SK-N-SH treated with all-trans-retinoic acid at 6 μM for 48 hours (cell line): Measurements from ENCODE around the gene VPS29.

Experiments
- ATAC-seq: fragments of 200-7000 bp; cut with Tn5 transposase; 3 replicates; pipeline ENCODE4 v1.9.1; 2020; ENCODE audit warnings: mild to moderate bottlenecking, moderate library complexity
- ARNTL ChIP-seq: fragments of 450-650 bp; formaldehyde crosslinking; IDR thresholded peaks from 2 replicates; pipeline ENCODE4 v1.5.0; 2020; ENCODE audit warnings: low read depth, mild to moderate bottlenecking, moderate library complexity, borderline replicate concordance
- CREB5 ChIP-seq: fragments of 250-450 bp; sonication (Bioruptor Pico); IDR thresholded peaks from 2 replicates; pipeline ENCODE4 v1.5.1; 2020; ENCODE audit warnings: low read depth, mild to moderate bottlenecking, moderate library complexity
- CSDC2 ChIP-seq: fragments of 250-450 bp; sonication (Bioruptor Pico); IDR thresholded peaks from 2 replicates; pipeline ENCODE4 v1.5.0; 2020; ENCODE audit warnings: mild to moderate bottlenecking, moderate library complexity
- ESRRG ChIP-seq: fragments of 250-450 bp; sonication (Bioruptor Pico); IDR thresholded peaks from 2 replicates; pipeline ENCODE4 v1.6.1; 2021; ENCODE audit warnings: mild to moderate bottlenecking
- GLIS3 ChIP-seq: fragments of 250-450 bp; sonication (Bioruptor Pico); IDR thresholded peaks from 2 replicates; pipeline ENCODE4 v1.5.0; 2020; ENCODE audit warnings: mild to moderate bottlenecking, moderate library complexity
- ISL1 ChIP-seq: fragments of 250-450 bp; sonication (Bioruptor Pico); IDR thresholded peaks from 2 replicates; pipeline ENCODE4 v2.1.2; 2022; ENCODE audit warnings: mild to moderate bottlenecking, moderate library complexity
- PATZ1 ChIP-seq: fragments of 250-450 bp; sonication (Bioruptor Pico); IDR thresholded peaks from 2 replicates; pipeline ENCODE4 v1.8.0; 2020; ENCODE audit warnings: mild to moderate bottlenecking, moderate library complexity, borderline replicate concordance
- POU6F1 ChIP-seq: fragments of 250-450 bp; sonication (Bioruptor Pico); IDR thresholded peaks from 2 replicates; pipeline ENCODE4 v1.8.0; 2021; ENCODE audit warnings: low read depth, mild to moderate bottlenecking, moderate library complexity, borderline replicate concordance
- RARB ChIP-seq: fragments of 250-450 bp; sonication (Bioruptor Pico); IDR thresholded peaks from 2 replicates; pipeline ENCODE4 v1.8.0; 2021; ENCODE audit warnings: mild to moderate bottlenecking, moderate library complexity
- SNAI2 ChIP-seq: fragments of 250-450 bp; sonication (Bioruptor Pico); IDR thresholded peaks from 2 replicates; pipeline ENCODE4 v1.5.0; 2020; ENCODE audit warnings: mild to moderate bottlenecking, moderate library complexity
- TCF4 ChIP-seq: fragments of 250-450 bp; sonication (Bioruptor Pico); IDR thresholded peaks from 2 replicates; pipeline ENCODE4 v1.8.0; 2021; ENCODE audit warnings: mild to moderate bottlenecking, moderate library complexity, borderline replicate concordance
- TSHZ2 ChIP-seq: fragments of 250-450 bp; sonication (Bioruptor Pico); IDR thresholded peaks from 2 replicates; pipeline ENCODE4 v1.5.0; 2020; ENCODE audit warnings: mild to moderate bottlenecking, moderate library complexity
- ZC3H10 ChIP-seq: fragments of 250-450 bp; sonication (Bioruptor Pico); IDR thresholded peaks from 2 replicates; pipeline ENCODE4 v1.5.1; 2021; ENCODE audit warnings: mild to moderate bottlenecking, moderate library complexity
- ZFP3 ChIP-seq: fragments of 250-450 bp; sonication (Bioruptor Pico); IDR thresholded peaks from 2 replicates; pipeline ENCODE4 v1.5.0; 2020; ENCODE audit warnings: mild to moderate bottlenecking, moderate library complexity
- ZNF565 ChIP-seq: fragments of 450-650 bp; formaldehyde crosslinking; conservative IDR thresholded peaks from 2 replicates; pipeline ENCODE4 v1.5.0; 2020; ENCODE audit warnings: low read depth, mild to moderate bottlenecking, moderate library complexity
- ZNF70 ChIP-seq: fragments of 450-650 bp; formaldehyde crosslinking; IDR thresholded peaks from 2 replicates; pipeline ENCODE4 v1.5.0; 2020; ENCODE audit warnings: mild to moderate bottlenecking, moderate library complexity
- ZNF8 ChIP-seq: fragments of 450-650 bp; formaldehyde crosslinking; IDR thresholded peaks from 2 replicates; pipeline ENCODE4 v1.5.0; 2020; ENCODE audit warnings: mild to moderate bottlenecking, moderate library complexity

Gene VPS29

GRCh38 chr12:110453569-110454296 is 48.2 kb downstream of the VPS29 start:
- TF ChIP-seq ZFP3 (no peak), GLIS3 (CRISPR knock-in tag) (no peak), ZC3H10 (CRISPR knock-in tag) (no peak), ZNF565 (CRISPR knock-in tag) (no peak), RARB (CRISPR knock-in tag) (no peak), ZNF8 (CRISPR knock-in tag) (no peak), PATZ1 (CRISPR knock-in tag) (no peak), TSHZ2 (CRISPR knock-in tag) (no peak), ARNTL (CRISPR knock-in tag) (no peak), POU6F1 (CRISPR knock-in tag) (no peak), SNAI2 (CRISPR knock-in tag) (no peak), CREB5 (CRISPR knock-in tag) (no peak)
- ATAC-seq, result no peak

- ATAC-seq, result no peak
- TF ChIP-seq ZNF565 (CRISPR knock-in tag) (no peak), ZNF8 (CRISPR knock-in tag) (no peak), ISL1 (no peak), CSDC2 (CRISPR knock-in tag) (no peak), ZFP3 (no peak), SNAI2 (CRISPR knock-in tag) (no peak), ARNTL (CRISPR knock-in tag) (no peak), TSHZ2 (CRISPR knock-in tag) (no peak), ESRRG (CRISPR knock-in tag) (no peak), CREB5 (CRISPR knock-in tag) (no peak), TCF4 (CRISPR knock-in tag) (no peak), ZNF70 (CRISPR knock-in tag) (no peak)
Measured at GRCh38 chr12:110451263-110451662, 50.6 kb downstream of the VPS29 start.
